Measurements from ENCODE around the gene SSX1. TPM values are rescaled to one million over a fixed set of nuclear protein-coding genes. Genes with fewer than 3 reads are reported as not detected.

Gene SSX1, protein sequence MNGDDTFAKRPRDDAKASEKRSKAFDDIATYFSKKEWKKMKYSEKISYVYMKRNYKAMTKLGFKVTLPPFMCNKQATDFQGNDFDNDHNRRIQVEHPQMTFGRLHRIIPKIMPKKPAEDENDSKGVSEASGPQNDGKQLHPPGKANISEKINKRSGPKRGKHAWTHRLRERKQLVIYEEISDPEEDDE
- not detected in 2 replicates for total RNA-seq

DNA sequence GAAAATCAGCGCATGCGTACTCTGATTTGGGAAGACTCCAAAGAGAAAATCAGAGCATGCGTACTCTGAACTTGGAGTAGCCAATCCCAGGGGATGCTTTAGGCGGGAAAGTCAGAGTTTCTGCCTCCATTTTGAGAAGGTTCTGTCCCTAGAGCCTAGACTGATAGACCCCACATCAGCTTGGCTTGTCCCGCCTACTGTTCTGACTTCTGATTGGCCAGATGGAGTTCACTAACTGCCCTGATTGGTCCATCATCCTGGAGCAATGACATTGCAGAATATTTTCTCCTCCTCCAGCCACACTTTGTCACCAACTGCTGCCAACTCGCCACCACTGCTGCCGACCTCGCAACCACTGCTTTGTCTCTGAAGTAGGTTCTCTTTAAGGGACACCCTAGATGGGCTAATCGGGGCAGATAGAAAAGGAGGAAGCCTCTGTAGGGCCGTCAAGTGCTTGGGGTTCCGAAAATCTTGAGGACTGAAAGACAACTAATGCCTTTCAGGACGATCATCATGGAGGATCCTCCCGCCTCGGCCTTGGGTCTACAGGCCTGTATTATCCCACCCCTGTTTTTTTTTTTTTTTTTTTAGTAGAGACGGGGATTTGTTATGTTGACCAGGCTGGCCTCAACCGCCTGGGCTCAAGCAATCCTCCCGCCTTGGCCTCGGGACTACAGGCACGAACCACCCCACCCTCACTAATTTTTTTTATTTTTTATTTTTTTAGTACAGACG is at the start of gene SSX1:
SSX1 (plus strand) TSS at position 331 of the 735 bp plus-strand sequence. CDS start 1,850 bp downstream, outside the sequence.

Other genes starting within 250 kb of the SSX1 start
- not detected in 2 replicates for gene SPACA5, start 248.4 kb upstream of the SSX1 start, total RNA-seq
- 0.97 and 1.5 TPM in 2 replicates for gene ZNF630, start 183.8 kb upstream of the SSX1 start, total RNA-seq
- gene SPACA5B, start 124.8 kb upstream of the SSX1 start, total RNA-seq, result not detected in 2 replicates
- not detected in 2 replicates for gene SSX5, start 58.6 kb upstream of the SSX1 start, total RNA-seq
- not detected in 2 replicates for gene SSX3, start 101.3 kb downstream of the SSX1 start, total RNA-seq
- gene SSX4, start 128.1 kb downstream of the SSX1 start, total RNA-seq, result not detected in 2 replicates
- gene SSX4B, start 156.6 kb downstream of the SSX1 start, total RNA-seq, result not detected in 2 replicates
- 30.6 and 61.8 TPM in 2 replicates for gene SLC38A5, start 214.9 kb downstream of the SSX1 start, total RNA-seq
- gene FTSJ1, start 220.8 kb downstream of the SSX1 start, total RNA-seq, result 49.3 and 61.4 TPM in 2 replicates

All from smooth muscle cell of the umbilical artery (primary cell).